Skeletal muscle satellite cell (primary cell): ENCODE data around the gene NBEA.

ENCODE experiments used
- H3K27me3 ChIP-seq: 2 replicates; pipeline ENCODE4 v1.7.0; 2013; ENCODE audit warnings: low read length; ENCODE audit not compliant: control insufficient read depth, insufficient read depth
- H3K36me3 ChIP-seq: 2 replicates; pipeline ENCODE4 v1.7.0; 2013; ENCODE audit warnings: mild to moderate bottlenecking, control low read depth, low read length; ENCODE audit not compliant: insufficient read depth
- H3K4me1 ChIP-seq: 2 replicates; pipeline ENCODE4 v1.7.0; 2013; ENCODE audit warnings: low read length; ENCODE audit not compliant: control insufficient read depth, insufficient read depth
- H3K4me2 ChIP-seq: 2 replicates; pipeline ENCODE4 v1.7.0; 2013; ENCODE audit warnings: mild to moderate bottlenecking, low read length
- H3K4me3 ChIP-seq: 2 replicates; pipeline ENCODE4 v1.7.0; 2013; ENCODE audit warnings: low read length
- H3K9ac ChIP-seq: 2 replicates; pipeline ENCODE4 v1.7.0; 2013; ENCODE audit warnings: mild to moderate bottlenecking, low read depth, low read length, moderate library complexity
- H3K9me3 ChIP-seq: replicated peaks from 2 replicates; pipeline ENCODE4 v1.7.0; 2013; ENCODE audit warnings: mild to moderate bottlenecking, control low read depth, low read length

Gene NBEA

DNA sequence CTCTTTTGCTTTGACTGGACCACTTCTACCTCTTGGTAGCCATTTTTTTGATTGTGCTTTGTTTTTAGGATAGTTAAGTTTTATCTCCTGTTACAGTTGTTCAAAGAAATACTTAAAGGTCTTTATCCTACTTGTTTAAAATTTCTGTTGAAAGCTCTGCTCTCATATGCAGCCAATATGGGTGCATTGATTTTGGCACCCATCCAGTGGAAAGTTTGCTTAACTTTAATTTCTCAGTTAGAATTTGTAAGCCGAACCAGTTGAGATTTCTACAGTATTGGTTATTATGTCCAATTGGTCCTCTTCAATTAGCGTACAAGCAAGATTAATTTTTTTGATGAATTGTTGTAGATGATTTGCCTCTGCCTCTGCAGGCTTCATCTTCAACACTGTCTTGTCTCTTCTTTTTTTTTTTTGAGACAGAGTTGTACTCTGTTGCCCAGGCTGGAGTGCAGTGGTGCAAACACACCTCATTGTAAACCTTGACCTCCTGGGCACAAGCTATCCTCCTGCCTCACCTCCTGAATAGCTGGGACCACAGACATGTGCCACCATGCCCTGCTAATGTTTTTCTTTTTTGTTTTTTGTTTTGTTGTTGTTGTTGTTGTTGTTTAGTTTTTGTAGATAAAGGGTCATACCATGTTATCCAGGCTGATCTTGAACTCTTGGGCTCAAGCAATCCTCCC lies 469.1 kb downstream of the NBEA start:
- Histone ChIP-seq H3K9ac (no peak overlapping the region), H3K4me2 (no peak overlapping the region), H3K36me3 (no peaks in the 10 kb centered on the region), H3K27me3 (no peaks in the 10 kb centered on the region), H3K4me1 (no peaks in the 10 kb centered on the region), H3K4me3 (no peak overlapping the region), H3K9me3 (no peaks in the 10 kb centered on the region)

DNA sequence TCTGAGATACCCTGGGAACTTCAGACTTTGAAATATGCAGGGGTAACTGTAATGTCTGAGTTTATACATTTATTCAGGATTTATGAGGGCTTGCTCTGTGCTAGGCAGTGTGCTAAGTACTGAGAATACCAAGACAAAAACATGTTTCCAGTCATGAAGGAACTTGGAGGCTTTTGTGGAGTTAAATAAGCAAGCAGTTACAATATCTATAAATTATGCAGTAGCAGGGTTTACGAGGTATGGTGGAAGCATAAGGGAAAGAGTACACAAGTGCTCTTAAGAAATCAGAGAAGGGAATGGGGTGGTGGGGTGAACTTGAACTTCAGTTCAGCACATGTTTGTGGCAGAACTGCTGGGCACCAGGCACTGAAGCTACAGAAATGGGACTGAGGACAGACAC lies 506.4 kb downstream of the NBEA start:
- Histone ChIP-seq H3K36me3 (no peaks in the 10 kb centered on the region), H3K9ac (no peak overlapping the region), H3K9me3 (no peaks in the 10 kb centered on the region), H3K4me1 (no peaks in the 10 kb centered on the region), H3K4me2 (no peak overlapping the region), H3K27me3 (no peaks in the 10 kb centered on the region), H3K4me3 (no peak overlapping the region)

DNA sequence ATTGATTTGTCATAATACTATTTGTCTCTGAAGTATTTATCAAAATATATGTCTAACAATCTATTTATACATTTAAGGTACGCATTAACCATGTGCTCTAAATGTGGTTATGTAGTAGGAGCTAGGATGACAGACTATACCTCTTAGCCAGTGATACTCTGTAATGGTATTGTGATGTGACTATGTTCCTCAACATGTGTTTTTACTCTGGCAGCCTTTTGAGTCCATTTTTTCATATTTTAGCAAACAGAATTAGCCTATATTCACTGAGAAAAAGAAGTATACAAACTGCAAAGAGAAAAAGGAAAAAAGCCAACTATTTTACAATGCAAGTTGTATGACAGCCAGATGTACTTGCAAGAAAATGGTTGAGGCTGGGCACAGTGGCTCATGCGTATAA lies 507.8 kb downstream of the NBEA start:
- no peaks in the 10 kb centered on the region for H3K9me3 ChIP-seq
- H3K9ac ChIP-seq, result no peak overlapping the region
- H3K4me3 ChIP-seq, result no peak overlapping the region
- H3K4me2 ChIP-seq, result no peak overlapping the region
- no peaks in the 10 kb centered on the region for H3K36me3 ChIP-seq
- no peaks in the 10 kb centered on the region for H3K27me3 ChIP-seq
- H3K4me1 ChIP-seq, result no peaks in the 10 kb centered on the region

DNA sequence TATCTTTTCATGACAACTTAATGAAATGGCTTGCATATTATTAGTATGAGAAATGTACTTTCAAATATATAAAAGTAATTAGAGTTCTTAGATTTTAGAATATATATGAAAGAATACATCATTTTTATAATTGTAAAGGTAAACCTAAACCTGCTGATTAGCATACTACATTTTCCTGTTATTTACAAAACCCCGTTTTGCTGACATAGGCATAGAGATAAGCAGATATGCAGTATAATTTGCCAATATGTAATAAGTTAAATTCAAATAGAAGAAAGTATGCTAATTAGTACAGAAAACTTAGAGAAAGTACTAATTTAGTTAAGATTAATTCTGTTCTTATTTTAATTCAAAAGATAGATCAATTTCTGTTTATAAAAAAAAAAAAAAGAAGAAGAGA lies 513.0 kb downstream of the NBEA start:
- no peak overlapping the region for H3K4me3 ChIP-seq
- no peaks in the 10 kb centered on the region for H3K36me3 ChIP-seq
- no peaks in the 10 kb centered on the region for H3K4me1 ChIP-seq

DNA sequence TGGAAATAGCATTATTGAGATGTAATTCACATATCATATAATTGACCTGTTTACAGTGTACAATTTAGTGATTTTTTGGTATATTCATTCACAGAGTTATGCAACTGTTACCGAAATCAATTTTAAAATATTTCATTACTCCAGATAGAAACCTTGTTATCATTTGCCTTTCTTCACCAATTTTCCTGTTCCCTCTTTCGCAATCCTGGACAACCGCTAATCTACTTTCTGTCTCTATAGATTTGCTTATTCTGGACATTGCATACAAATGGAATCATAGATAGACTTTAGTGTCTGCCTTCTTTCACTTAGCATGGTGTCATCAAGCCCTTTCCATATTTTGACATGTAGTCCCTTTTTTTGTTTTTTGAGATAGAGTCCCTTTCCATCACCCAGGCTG lies 515.2 kb downstream of the NBEA start:
- Histone ChIP-seq H3K9me3 (no peaks in the 10 kb centered on the region), H3K36me3 (no peaks in the 10 kb centered on the region), H3K4me1 (no peaks in the 10 kb centered on the region), H3K27me3 (no peaks in the 10 kb centered on the region), H3K9ac (no peak overlapping the region), H3K4me3 (no peak overlapping the region), H3K4me2 (no peak overlapping the region)

More for the DNA sequence above, 513.0 kb downstream of the NBEA start:
- no peaks in the 10 kb centered on the region for H3K9me3 ChIP-seq
- H3K9ac ChIP-seq, result no peak overlapping the region
- no peaks in the 10 kb centered on the region for H3K27me3 ChIP-seq
- H3K4me2 ChIP-seq, result no peak overlapping the region

DNA sequence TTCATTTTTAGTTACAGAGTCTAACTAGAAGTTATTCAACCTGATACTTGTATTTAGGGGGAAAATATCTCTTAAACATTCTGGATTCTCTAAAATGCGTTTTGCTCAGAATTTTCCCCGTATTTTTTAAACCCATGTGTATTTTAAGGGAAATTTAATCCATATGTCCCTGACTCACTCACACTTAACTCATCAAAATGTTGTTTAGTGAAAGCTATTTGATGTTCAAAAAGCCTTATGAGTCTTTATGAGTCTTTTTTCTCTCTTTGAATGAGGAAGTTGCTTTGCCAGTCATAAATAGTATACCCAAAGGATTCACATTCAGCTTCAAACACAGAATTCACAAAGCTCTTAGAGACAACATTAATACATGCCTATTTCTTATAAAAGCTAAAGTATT lies 518.0 kb downstream of the NBEA start:
- H3K36me3 ChIP-seq, result no peaks in the 10 kb centered on the region
- no peaks in the 10 kb centered on the region for H3K4me1 ChIP-seq
- H3K9me3 ChIP-seq, result no peaks in the 10 kb centered on the region
- H3K9ac ChIP-seq, result no peak overlapping the region
- H3K4me3 ChIP-seq, result no peak overlapping the region
- H3K27me3 ChIP-seq, result no peaks in the 10 kb centered on the region
- H3K4me2 ChIP-seq, result no peak overlapping the region

DNA sequence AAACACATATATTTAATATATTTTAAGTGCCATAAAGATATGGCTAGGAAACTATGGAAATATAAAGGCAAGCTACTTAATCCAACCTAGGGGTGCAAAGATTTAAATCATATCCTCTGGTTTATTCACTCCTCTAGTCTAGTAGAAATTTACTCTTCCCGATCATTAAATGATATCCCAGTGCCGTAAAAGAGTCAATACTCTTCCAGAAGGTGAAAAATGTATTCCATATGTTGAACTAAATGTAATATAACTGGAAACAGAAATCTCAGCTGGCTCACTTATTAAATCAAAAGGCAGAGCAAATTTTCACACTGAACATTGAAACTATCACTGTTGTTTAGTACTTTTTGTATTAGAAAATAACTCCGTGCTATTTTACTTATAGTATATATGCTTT lies 523.3 kb downstream of the NBEA start:
- Histone ChIP-seq H3K4me3 (no peak overlapping the region), H3K27me3 (no peaks in the 10 kb centered on the region), H3K4me1 (peaks cover 23% of the 10 kb centered on the region), H3K36me3 (no peaks in the 10 kb centered on the region), H3K4me2 (no peak overlapping the region), H3K9ac (no peak overlapping the region), H3K9me3 (no peaks in the 10 kb centered on the region)

DNA sequence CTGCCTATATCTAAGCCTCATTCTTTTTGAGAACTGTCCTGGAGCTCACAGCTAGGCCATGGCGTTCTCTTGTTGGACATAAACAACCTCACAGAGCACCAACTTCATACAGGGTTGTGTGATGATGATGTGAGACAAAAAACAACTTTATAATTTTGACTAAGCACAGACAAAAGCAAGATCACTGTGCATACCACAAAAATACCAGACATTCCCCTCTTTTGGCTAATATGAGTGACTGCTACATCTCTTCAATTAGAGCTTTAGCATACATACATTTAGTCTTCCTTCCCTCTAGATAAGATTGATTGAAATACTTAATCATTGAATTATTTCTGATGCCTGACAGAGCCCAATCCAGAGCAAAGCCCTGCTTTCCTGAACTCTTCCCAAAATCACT lies 526.1 kb downstream of the NBEA start:
- Histone ChIP-seq H3K9ac (no peak overlapping the region), H3K4me3 (no peak overlapping the region), H3K4me2 (peak overlapping the region; percentile 42), H3K9me3 (no peaks in the 10 kb centered on the region), H3K27me3 (no peaks in the 10 kb centered on the region), H3K4me1 (peaks cover 25% of the 10 kb centered on the region), H3K36me3 (no peaks in the 10 kb centered on the region)

DNA sequence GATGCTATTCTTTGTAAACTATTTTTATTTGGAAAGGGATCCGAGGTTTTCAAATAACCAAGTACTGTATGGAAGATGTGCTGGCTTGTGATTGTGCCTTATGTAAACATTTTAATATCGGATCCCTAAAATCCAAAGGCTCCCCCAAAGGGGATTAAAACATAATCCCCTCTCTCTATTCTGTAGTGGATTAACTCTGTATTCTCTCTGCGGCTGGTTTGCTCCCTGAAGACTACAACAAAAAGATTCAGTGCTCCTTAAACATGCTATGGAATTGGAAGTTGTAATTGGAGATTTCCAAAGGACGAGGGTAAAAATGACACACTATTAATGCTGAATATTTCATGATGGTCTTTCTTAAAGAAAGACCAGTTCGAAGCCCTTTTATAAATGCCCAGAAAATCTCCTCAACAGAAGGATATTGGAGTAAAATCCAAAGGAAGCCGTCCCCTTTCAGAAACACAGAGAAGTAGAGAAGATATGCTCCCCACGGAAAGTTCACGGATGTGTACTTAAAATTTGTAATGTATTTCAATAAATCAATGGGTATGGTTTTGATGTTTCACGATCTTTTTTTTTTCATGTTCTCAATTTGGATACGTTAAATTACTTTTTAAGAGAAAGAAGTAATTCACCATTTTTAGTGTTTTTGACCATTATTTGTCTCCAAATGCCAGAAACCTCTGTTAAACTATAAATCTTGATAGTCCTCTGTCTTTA lies 527.9 kb downstream of the NBEA start:
- Histone ChIP-seq H3K4me2 (peak overlapping the region; percentile 93), H3K27me3 (no peaks in the 10 kb centered on the region), H3K9me3 (no peaks in the 10 kb centered on the region)

DNA sequence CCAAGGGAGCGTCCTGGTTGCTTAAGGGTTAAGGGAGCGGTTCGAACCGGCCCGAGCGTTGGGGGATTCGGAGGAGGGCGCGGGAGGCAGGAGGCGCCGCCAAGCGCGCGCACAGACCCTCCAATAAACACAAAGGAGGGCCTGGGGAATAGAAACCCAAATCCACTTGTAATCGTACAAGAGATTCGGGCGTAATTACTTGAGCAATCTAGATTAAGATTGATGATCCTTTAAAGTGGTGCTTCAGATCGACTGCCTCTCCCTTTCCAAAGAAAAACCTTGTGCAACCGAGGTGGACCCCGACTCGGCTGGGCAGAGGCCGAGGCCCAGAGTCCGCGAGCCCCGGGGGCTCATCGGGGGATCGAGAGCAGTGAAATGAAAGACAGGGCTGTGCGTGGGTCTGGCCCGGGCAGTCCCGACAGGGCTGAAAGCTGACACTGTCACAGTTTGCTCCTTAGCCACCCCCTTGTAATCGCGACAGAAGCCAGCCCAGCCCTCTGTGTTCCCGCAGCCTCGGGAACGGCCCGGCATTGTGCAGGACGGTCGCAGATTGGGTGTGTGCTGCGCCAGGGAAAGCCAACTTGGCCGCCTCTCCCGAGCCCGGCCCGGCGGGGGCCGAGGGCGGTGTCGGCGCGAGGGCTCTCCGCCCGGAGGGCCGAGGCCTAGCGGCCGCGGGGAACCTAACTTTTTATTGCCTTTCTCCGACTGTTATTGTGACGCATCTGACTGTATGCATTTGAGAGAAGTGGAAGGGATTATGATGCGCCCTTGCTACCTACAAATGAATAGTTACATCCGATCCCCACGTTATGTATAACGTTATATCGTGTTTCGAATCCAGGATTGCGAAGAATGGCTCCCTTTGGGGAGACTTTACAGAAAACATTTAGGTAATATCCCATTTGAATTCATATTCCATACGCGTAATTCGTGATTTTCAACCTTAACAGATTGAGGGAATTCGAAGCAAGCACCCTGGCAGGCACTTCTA lies 528.9 kb downstream of the NBEA start:
- peak overlapping the region; percentile 94 for H3K9ac ChIP-seq
- no peaks in the 10 kb centered on the region for H3K9me3 ChIP-seq
- peak overlapping the region; percentile 93 for H3K4me2 ChIP-seq
- no peaks in the 10 kb centered on the region for H3K36me3 ChIP-seq
- H3K4me1 ChIP-seq, result peaks cover 25% of the 10 kb centered on the region
- peak overlapping the region; percentile 88 for H3K4me3 ChIP-seq
- no peaks in the 10 kb centered on the region for H3K27me3 ChIP-seq

More for the DNA sequence above, 527.9 kb downstream of the NBEA start:
- Histone ChIP-seq H3K36me3 (no peaks in the 10 kb centered on the region), H3K4me1 (peaks cover 25% of the 10 kb centered on the region), H3K9ac (peak overlapping the region; percentile 94), H3K4me3 (peak overlapping the region; percentile 88)

DNA sequence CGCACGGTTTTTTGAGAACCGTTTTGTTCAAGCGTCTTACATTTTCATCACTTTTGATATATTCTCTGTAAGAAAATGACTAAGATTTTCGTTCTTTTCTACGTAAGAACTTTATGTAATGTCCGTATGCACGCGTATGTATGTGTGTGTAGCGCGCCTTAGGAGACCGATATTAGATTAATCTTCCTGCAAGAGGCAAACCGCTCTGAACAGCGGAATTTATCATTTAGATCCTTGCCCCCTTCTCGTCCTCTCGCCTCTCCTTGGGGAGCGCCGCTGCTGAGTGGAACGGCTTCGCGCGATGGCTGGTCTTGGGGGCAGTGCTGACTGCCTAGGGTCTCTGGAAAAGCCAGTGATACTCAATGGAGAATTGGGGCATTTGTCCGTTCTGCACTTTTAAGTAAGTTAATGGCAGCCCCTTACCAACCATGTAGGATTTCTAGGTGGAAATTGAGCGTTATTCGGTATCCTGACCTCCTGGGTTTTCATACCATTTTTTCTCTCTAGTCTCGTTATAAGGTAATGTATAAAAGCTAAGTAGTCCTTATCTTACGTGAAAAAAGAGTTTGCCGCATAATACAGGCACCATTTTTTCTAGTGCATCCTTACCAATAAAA lies 529.7 kb downstream of the NBEA start:
- peak overlapping the region; percentile 88 for H3K4me3 ChIP-seq
- no peaks in the 10 kb centered on the region for H3K27me3 ChIP-seq

More for the DNA sequence above, 529.7 kb downstream of the NBEA start:
- Histone ChIP-seq H3K4me1 (peaks cover 25% of the 10 kb centered on the region), H3K36me3 (no peaks in the 10 kb centered on the region), H3K9ac (peak overlapping the region; percentile 94), H3K4me2 (peak overlapping the region; percentile 93), H3K9me3 (no peaks in the 10 kb centered on the region)
